ENCODE results near the gene DRP2.
"Not testable (repeated sequence)": the region's sequence is repeated elsewhere in the genome, so short reads cannot be mapped to it uniquely, and the experiment has no call there.

DRP2 gene, protein sequence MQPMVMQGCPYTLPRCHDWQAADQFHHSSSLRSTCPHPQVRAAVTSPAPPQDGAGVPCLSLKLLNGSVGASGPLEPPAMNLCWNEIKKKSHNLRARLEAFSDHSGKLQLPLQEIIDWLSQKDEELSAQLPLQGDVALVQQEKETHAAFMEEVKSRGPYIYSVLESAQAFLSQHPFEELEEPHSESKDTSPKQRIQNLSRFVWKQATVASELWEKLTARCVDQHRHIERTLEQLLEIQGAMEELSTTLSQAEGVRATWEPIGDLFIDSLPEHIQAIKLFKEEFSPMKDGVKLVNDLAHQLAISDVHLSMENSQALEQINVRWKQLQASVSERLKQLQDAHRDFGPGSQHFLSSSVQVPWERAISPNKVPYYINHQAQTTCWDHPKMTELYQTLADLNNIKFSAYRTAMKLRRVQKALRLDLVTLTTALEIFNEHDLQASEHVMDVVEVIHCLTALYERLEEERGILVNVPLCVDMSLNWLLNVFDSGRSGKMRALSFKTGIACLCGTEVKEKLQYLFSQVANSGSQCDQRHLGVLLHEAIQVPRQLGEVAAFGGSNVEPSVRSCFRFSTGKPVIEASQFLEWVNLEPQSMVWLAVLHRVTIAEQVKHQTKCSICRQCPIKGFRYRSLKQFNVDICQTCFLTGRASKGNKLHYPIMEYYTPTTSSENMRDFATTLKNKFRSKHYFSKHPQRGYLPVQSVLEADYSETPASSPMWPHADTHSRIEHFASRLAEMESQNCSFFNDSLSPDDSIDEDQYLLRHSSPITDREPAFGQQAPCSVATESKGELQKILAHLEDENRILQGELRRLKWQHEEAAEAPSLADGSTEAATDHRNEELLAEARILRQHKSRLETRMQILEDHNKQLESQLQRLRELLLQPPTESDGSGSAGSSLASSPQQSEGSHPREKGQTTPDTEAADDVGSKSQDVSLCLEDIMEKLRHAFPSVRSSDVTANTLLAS

DNA sequence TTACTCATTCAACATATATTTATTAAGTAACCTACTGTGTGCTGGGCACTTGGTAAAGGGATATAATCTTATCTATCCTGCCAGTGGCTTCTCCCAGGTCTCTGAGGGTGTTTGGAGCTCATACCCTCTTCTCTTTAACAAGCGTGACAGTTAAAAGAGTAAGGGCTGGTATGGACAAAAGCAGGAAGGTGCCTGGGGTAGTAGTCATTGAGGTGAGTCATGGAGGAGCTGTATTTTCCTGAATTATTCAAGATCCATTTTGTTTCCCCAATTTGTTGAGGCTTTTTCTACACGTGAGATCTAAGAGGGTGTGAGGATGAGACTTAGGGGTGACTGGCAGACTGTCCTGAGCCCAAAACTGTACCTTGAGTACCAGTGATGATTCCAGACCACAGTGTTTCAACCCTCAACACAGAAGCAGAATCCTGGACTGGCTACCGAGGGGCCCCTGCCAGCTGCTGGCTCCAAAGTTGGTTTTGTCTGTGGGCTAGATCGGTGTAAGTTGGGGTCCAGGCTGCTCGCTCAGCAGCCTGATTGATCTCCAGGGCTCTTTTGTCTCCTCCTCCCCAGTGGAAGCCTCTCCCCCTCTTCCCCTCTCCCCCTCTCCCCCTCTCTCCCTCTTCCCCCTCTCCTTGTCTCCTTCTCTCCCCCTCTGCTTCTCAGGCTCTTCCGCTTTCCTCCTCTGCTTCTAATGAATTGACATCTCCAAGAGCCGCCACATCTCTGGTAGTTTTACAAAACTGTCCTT, at the start of gene DRP2:
Gene DRP2 (plus strand): TSS at position 671 of the 748 bp plus-strand sequence. CDS start 11,862 bp downstream, outside the sequence.
- Histone ChIP-seq H3K9me3 (ENCODE audit: control insufficient read depth in 5 of 5, low read length in 5 of 5) (no peaks in the 10 kb centered on the region), H3K27ac (ENCODE audit: low read depth, low read length) (no peak within 1 kb of the TSS), H3K4me3 (ENCODE audit: low read depth in 1 of 5, low read length in 5 of 5) (no peak within 1 kb of the TSS), H3K27me3 (ENCODE audit: control insufficient read depth in 5 of 5, insufficient read depth in 4 of 5, low read length in 5 of 5) (peaks cover 0 to 21% (median 8%) of the 10 kb centered on the region in 5 donors), H3K9ac (ENCODE audit: low read length in 5 of 5) (no peak within 1 kb of the TSS), H3K4me1 (ENCODE audit: control insufficient read depth in 5 of 5, insufficient read depth in 5 of 5, low read length in 5 of 5) (no peaks in the 10 kb centered on the region), H3K36me3 (ENCODE audit: control insufficient read depth in 5 of 5, insufficient read depth in 5 of 5, low read length in 5 of 5) (no peaks in the 10 kb centered on the region)

DNA sequence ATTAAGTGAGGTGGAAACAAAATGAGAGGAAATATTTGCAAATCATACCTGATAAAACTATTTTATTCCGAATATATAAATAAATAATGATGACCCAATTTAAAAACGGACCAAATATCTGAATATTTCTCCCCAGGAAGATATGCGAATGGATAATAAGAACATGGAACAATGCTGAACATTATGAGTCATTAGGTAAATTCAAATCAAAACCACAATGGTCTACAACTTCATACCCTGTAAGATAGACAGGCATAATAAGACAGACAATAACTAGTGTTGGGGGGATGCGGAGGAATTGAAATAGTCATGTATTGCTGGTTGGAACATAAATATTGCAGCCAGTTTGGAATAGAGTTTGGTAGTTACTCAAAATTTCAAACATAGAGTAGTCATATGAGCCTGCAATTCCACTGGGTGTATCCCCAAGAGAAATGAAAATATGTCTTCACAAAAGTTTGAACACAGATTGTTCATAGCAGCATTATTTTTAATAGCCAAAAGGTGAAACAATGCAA, 47.6 kb upstream of the DRP2 start:
- Histone ChIP-seq H3K4me3 (ENCODE audit: low read depth in 1 of 5, low read length in 5 of 5) (no peak overlapping the region), H3K4me1 (ENCODE audit: control insufficient read depth in 5 of 5, insufficient read depth in 5 of 5, low read length in 5 of 5) (no peaks in the 10 kb centered on the region), H3K9ac (ENCODE audit: low read length in 5 of 5) (no peak overlapping the region), H3K27ac (ENCODE audit: low read depth, low read length) (no peak overlapping the region), H3K27me3 (ENCODE audit: control insufficient read depth in 5 of 5, insufficient read depth in 4 of 5, low read length in 5 of 5) (peaks cover 0 to 3% (median 0%) of the 10 kb centered on the region in 5 donors), H3K9me3 (ENCODE audit: control insufficient read depth in 5 of 5, low read length in 5 of 5) (peaks cover 0 to 3% (median under 1%) of the 10 kb centered on the region in 5 donors), H3K36me3 (ENCODE audit: control insufficient read depth in 5 of 5, insufficient read depth in 5 of 5, low read length in 5 of 5) (no peaks in the 10 kb centered on the region)

DNA sequence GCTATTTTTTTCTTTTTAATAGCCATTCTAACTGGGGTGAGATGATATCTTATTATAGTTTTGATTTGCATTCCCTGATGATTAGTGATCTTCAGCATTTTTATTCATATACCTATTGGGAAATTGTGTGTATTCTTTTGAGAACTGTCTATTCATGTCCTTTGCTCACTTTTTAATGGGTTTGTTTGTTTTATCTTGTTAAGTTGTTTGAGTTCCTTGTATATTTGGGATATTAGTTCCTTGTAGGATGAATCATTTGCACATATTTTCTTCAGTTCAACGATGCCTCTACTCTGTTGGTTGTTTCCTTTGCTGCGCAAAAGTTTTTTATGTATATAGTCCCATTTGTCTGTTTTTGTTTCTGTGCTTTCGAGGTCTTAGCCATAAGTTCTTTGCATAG, 43.1 kb upstream of the DRP2 start:
- H3K9me3 ChIP-seq (ENCODE audit: control insufficient read depth in 5 of 5, low read length in 5 of 5), result peaks cover 0 to 5% (median 2%) of the 10 kb centered on the region in 5 donors
- no peak overlapping the region for H3K4me3 ChIP-seq (ENCODE audit: low read depth in 1 of 5, low read length in 5 of 5)
- H3K4me1 ChIP-seq (ENCODE audit: control insufficient read depth in 5 of 5, insufficient read depth in 5 of 5, low read length in 5 of 5), result no peaks in the 10 kb centered on the region
- no peak overlapping the region for H3K9ac ChIP-seq (ENCODE audit: low read length in 5 of 5)
- no peak overlapping the region for H3K27ac ChIP-seq (ENCODE audit: low read depth, low read length)
- peaks cover 0 to 8% (median under 1%) of the 10 kb centered on the region in 5 donors for H3K27me3 ChIP-seq (ENCODE audit: control insufficient read depth in 5 of 5, insufficient read depth in 4 of 5, low read length in 5 of 5)
- no peaks in the 10 kb centered on the region for H3K36me3 ChIP-seq (ENCODE audit: control insufficient read depth in 5 of 5, insufficient read depth in 5 of 5, low read length in 5 of 5)

DNA sequence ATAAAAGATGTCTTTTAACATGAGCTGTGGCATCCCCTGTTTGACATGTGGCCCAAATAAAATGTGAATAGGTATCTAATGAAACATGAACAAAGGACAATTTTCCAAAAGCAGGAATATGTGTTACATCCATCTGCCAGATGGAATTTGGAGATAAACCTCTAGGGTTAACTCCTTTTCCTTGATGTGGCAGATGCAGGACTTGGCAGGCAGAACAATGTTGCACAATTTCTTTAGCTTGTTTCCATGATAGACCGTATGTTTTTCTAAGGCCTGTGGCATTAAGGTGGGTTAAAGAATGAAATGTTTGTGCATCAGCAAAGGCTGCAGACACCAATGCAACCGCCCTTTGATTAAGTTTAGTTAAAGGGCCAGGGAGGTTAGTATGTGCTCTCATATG, 34.7 kb upstream of the DRP2 start:
- H3K36me3 ChIP-seq (ENCODE audit: control insufficient read depth in 5 of 5, insufficient read depth in 5 of 5, low read length in 5 of 5); H3K9ac ChIP-seq (ENCODE audit: low read length in 5 of 5); H3K4me1 ChIP-seq (ENCODE audit: control insufficient read depth in 5 of 5, insufficient read depth in 5 of 5, low read length in 5 of 5): not testable (repeated sequence)

DNA sequence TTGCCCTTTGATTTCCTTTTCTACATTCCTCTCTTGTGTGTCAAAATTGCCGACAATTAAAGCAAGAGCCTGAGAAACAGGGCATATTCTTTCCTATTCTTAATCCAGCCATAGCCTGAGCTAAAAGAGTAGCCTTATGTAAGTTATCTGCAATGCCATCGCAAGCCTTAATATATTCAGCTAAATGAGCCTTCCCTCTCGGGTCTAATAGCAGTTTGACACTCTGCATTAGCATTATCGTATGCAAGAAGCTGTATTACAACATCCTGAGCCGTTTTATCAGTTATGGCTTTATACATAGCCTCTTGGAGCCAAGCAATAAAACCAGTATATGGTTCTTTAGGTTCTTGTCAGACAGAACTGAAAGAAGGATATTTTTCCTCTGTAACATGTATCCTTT, 31.6 kb upstream of the DRP2 start:
- not testable (repeated sequence) for H3K4me3 ChIP-seq (ENCODE audit: low read depth in 1 of 5, low read length in 5 of 5); H3K27me3 ChIP-seq (ENCODE audit: control insufficient read depth in 5 of 5, insufficient read depth in 4 of 5, low read length in 5 of 5); H3K9ac ChIP-seq (ENCODE audit: low read length in 5 of 5); H3K9me3 ChIP-seq (ENCODE audit: control insufficient read depth in 5 of 5, low read length in 5 of 5); H3K27ac ChIP-seq (ENCODE audit: low read depth, low read length); H3K4me1 ChIP-seq (ENCODE audit: control insufficient read depth in 5 of 5, insufficient read depth in 5 of 5, low read length in 5 of 5); H3K36me3 ChIP-seq (ENCODE audit: control insufficient read depth in 5 of 5, insufficient read depth in 5 of 5, low read length in 5 of 5)

More for the DNA sequence above, 34.7 kb upstream of the DRP2 start:
- H3K27ac ChIP-seq (ENCODE audit: low read depth, low read length); H3K9me3 ChIP-seq (ENCODE audit: control insufficient read depth in 5 of 5, low read length in 5 of 5); H3K27me3 ChIP-seq (ENCODE audit: control insufficient read depth in 5 of 5, insufficient read depth in 4 of 5, low read length in 5 of 5); H3K4me3 ChIP-seq (ENCODE audit: low read depth in 1 of 5, low read length in 5 of 5): not testable (repeated sequence)

DNA sequence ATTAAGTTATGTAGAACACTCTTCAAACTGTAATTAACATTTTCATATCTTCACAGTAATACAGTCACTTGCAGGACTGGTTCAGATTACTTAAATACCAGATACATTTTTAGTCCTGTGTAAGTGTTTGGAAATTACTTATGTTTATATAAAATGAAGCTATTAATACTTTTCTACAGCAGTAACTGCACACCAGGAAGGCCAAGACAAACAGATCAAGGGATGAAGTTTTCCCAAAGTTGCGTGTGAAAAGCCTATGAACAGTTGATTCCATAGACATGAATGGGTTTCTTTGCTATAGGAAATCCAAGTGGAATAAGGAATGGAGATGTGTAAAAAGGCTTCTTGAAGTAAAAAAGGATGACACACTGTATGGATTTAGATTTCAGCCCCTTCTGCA, 28.9 kb upstream of the DRP2 start:
- Histone ChIP-seq H3K4me3 (ENCODE audit: low read depth in 1 of 5, low read length in 5 of 5) (peak overlapping the region in 1 of 5 donors; percentile 26), H3K27ac (ENCODE audit: low read depth, low read length) (no peak overlapping the region)

DNA sequence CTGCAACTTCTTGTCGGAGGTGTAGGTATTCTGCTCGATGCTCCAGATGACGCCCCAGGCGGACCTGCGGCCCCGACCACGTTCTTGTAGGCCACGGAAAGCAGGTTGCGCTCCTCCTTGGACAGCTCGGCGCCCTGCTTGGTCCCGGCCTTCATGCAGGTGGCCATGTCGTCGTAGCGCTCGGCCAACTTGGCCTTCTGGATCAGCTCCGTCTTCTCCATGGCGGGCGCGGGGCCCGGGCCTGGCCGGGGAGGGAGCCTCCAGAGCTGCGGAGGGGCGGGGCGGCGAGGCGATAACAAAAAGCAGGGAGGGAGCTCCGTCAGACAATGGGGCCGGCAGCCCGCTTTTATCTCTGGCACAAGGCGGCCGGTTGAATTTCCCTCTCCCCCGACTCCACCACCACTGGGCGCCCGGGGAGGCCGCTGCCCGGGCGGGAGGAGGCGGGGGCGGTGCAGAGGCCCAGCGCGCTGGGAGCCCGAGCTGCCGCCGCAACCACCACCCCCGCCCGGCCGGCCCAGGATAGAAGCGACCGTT, 28.3 kb upstream of the DRP2 start:
- no peak overlapping the region for H3K27ac ChIP-seq (ENCODE audit: low read depth, low read length)
- H3K4me3 ChIP-seq (ENCODE audit: low read depth in 1 of 5, low read length in 5 of 5), result peak overlapping the region in 3 of 5 donors; percentile 26 to 43 (median 33)
- H3K27me3 ChIP-seq (ENCODE audit: control insufficient read depth in 5 of 5, insufficient read depth in 4 of 5, low read length in 5 of 5), result peaks cover 0 to 7% (median 0%) of the 10 kb centered on the region in 5 donors
- peaks cover 0 to 3% (median 0%) of the 10 kb centered on the region in 5 donors for H3K4me1 ChIP-seq (ENCODE audit: control insufficient read depth in 5 of 5, insufficient read depth in 5 of 5, low read length in 5 of 5)
- no peak overlapping the region for H3K9ac ChIP-seq (ENCODE audit: low read length in 5 of 5)
- H3K9me3 ChIP-seq (ENCODE audit: control insufficient read depth in 5 of 5, low read length in 5 of 5), result peaks cover 0 to 8% (median 3%) of the 10 kb centered on the region in 5 donors
- no peaks in the 10 kb centered on the region for H3K36me3 ChIP-seq (ENCODE audit: control insufficient read depth in 5 of 5, insufficient read depth in 5 of 5, low read length in 5 of 5)

More for the DNA sequence above, 28.9 kb upstream of the DRP2 start:
- Histone ChIP-seq H3K27me3 (ENCODE audit: control insufficient read depth in 5 of 5, insufficient read depth in 4 of 5, low read length in 5 of 5) (peaks cover 0 to 5% (median 0%) of the 10 kb centered on the region in 5 donors), H3K4me1 (ENCODE audit: control insufficient read depth in 5 of 5, insufficient read depth in 5 of 5, low read length in 5 of 5) (peaks cover 0 to 3% (median 0%) of the 10 kb centered on the region in 5 donors), H3K36me3 (ENCODE audit: control insufficient read depth in 5 of 5, insufficient read depth in 5 of 5, low read length in 5 of 5) (no peaks in the 10 kb centered on the region), H3K9ac (ENCODE audit: low read length in 5 of 5) (no peak overlapping the region), H3K9me3 (ENCODE audit: control insufficient read depth in 5 of 5, low read length in 5 of 5) (peaks cover 0 to 8% (median 3%) of the 10 kb centered on the region in 5 donors)

DNA sequence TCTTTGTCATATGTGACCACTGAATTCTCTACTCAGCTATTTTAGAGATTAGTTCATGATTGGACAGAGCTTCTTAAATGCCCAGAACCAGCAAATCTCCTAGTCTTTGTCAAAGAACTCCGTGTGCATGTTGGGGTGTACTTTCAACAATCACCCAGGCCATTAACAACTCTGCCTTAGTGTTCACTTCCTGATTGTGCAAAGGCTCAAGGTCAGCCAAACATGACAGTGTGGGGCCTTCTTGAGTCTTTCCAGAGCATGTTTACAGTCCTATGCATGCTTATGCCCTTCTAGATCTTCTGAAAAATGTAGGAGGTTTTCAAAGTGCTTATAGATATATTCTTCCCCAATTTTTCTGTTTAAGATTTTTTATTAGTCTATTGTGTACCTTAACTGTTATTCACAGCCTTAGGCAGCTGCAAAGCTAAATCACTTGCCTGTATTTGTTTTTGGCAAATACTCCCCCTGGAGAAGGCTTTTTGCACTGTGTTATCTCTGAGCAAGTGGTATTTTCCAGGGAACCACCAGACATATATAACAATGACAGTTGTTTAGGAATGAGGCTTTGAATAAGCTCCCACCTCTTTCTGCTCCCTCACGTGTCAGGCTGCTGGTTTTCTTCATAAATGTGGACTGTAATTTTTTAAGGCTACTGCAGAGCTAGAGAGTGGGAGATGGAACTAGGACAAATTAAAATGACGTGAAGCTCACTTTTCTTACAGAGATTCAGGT, 24.0 kb upstream of the DRP2 start:
- no peak overlapping the region for H3K27ac ChIP-seq (ENCODE audit: low read depth, low read length)
- peaks cover 0 to 3% (median 0%) of the 10 kb centered on the region in 5 donors for H3K4me1 ChIP-seq (ENCODE audit: control insufficient read depth in 5 of 5, insufficient read depth in 5 of 5, low read length in 5 of 5)
- H3K9me3 ChIP-seq (ENCODE audit: control insufficient read depth in 5 of 5, low read length in 5 of 5), result peaks cover 0 to 2% (median 0%) of the 10 kb centered on the region in 5 donors
- H3K4me3 ChIP-seq (ENCODE audit: low read depth in 1 of 5, low read length in 5 of 5), result no peak overlapping the region
- peaks cover 0 to 7% (median 4%) of the 10 kb centered on the region in 5 donors for H3K27me3 ChIP-seq (ENCODE audit: control insufficient read depth in 5 of 5, insufficient read depth in 4 of 5, low read length in 5 of 5)
- no peak overlapping the region for H3K9ac ChIP-seq (ENCODE audit: low read length in 5 of 5)
- H3K36me3 ChIP-seq (ENCODE audit: control insufficient read depth in 5 of 5, insufficient read depth in 5 of 5, low read length in 5 of 5), result no peaks in the 10 kb centered on the region
